DMS153 treated with DMSO at 0.1 percent for 48 hours (cell line): ENCODE measurements around the gene NFIX.

Experiments
- DNase-seq: peaks from one replicate; lab custom pipeline; 2025; ENCODE audit not compliant: unreplicated experiment; lab: John Stamatoyannopoulos, UW

Gene NFIX

GRCh38 chr19:12987190-12987589, 8.1 kb upstream of the NFIX start:
- DNase-seq, result no peak

GRCh38 chr19:12987781-12988180, 7.5 kb upstream of the NFIX start:
- no peak for DNase-seq

- DNase-seq, result no peak
Observed at GRCh38 chr19:12990431-12990830, 4.8 kb upstream of the NFIX start.

- DNase-seq, result no peak
Observed at GRCh38 chr19:12990853-12991252, 4.4 kb upstream of the NFIX start.

DNA sequence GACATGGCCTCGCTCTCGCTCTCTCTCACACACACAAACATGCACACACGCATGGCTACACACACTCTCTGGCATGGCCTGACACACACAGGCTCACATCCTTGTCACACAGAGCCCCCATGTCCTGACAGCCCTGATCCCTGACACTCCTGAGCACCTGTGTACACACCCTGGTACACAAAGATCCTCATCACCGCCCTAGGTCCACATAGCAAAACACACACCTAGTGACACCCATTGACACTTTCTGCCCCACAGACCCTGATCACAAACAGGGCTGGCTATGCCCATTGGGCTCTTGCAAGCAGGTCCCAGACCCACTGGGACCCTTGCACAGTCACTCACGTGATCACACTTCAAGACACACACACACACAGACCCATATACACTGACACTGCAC, 4.0 kb upstream of the NFIX start:
- DNase-seq, result no peak

DNA sequence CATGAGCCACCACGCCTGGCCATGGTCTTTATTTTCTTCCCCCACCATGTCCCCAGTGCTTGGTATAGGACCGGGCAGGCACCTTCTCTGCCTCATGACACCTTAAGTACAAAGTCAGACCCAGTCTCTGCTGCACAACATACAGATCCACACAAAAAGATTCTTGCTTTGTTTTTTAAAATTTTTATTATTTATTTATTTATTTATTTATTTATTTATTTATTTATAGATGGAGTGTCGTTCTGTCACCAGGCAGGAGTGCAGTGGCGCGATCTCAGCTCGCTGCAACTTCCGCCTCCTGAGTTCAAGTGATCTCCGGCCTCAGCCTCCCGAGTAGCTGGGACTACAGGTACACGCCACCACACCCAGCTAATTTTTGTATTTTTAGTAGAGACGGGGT, 2.5 kb upstream of the NFIX start:
- no peak for DNase-seq

DNA sequence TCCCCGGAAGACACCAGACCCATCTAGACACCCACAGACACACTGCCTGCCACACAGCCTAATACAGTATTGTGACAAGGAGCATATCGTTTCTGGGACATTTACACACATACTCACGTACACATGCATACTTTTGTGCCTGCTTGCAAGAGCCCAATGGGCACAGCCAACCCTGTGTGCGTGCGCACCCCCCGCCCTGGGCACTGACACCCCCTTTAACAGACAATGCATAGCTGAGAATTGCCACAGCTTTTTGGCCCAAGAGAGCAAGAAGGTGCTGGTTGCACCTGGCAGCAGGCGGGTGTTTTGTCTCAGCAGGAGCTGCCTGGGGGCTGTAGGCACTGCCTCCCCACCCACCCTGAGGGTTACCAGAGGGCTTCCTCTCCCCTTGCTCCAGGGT, 1.7 kb upstream of the NFIX start:
- DNase-seq, result no peak

DNA sequence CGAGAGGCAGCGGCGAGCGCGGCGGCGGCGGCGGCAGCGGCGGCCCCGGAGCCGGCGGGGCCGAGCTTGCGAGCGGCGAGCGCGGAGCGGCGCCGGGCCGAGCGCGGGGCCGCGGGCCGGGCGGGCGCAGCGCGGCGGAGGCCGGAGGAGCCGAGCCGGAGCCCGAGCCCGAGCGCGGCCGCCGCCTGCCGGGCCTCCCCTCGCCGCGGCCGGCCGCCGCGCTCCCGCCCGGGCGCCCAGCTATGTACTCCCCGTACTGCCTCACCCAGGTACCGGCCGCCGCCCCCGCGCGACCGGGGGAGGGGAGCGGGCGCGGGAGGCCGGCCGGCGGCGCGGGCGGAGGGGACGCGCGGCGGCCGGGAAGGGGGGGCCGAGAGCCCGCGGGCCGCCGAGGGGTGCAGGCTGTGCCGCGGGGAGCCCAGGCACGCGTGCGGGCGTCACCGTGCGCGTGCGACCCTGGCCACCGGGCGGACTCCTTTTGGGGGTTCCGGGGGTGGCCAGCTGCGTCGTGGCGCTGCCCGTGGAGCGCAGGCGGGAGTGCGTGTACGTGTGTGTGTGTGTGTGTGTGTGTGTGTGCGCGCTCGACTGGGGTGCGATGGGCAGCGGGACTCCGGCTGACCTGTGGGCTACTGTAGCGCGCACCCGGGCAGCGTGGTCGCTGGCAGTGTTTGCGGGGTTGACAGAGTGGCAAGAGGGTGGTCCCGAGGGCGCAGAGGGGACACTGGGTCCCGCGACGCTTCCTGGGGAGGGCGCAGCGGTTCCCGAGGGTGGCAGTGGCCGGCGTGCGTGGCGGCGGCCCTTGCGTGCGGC, 526 bp downstream of the NFIX start:
- no peak for DNase-seq

GRCh38 chr19:12996406-12997094, 1.3 kb downstream of the NFIX start:
- no peak for DNase-seq

DNA sequence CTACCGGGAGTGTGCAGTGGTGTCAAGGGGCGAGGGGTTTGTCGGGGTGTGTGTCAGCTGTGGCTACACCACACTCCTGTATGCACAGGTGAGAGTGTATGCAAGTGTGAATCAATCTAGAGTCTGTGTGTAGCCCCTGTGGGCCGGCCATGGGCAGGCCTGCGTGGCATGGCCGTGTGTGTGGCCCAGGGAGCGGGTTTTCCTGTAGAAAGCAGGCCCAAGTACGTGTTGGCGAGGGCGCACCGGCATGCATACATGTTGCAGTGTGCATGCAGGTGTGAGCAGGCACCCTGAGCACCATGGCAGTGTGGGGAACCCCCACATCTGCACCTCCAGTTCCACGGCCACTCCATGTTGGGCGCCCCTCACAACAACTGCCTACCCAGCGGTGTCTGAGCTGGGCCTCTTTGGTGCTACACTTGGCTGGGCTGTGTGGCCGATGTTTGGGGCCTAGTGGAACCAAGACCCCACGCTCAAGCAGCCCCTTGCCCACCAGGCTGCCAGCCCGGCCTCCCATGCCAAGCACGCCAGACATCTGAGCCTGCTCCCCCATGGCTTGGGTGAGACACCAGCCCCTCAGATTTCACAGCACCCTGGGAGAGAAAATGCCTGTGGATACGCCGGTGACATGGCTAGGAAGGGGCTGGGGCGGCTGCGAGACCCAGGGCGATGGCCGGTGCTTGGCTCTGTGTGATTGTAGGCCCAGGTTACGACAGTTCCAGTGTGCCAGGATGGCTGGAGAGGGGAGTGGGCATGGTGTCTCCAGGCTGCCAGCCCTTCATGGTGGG, 2.1 kb downstream of the NFIX start:
- DNase-seq, result no peak

- DNase-seq, result no peak
Observed at GRCh38 chr19:12997967-12998940, 3.0 kb downstream of the NFIX start.

DNA sequence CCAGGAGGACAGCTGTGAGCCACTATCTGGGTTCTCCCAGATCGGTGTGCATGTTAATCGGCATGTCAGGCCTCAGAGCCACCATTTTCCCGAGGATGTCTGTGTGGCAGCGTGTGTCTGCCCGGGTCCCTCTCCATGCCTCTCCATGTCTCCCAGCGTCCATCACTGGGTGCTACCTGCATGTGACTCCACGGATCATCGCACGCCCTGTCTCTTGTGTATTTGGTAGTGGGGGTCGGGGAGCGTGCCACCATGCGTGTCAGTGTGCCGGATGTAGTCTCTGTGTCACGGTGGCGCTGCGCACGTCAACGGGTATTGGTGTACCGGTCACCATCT, 5.9 kb downstream of the NFIX start:
- no peak for DNase-seq

- DNase-seq, result no peak
Observed at GRCh38 chr19:13001502-13002165, 6.4 kb downstream of the NFIX start.

DNA sequence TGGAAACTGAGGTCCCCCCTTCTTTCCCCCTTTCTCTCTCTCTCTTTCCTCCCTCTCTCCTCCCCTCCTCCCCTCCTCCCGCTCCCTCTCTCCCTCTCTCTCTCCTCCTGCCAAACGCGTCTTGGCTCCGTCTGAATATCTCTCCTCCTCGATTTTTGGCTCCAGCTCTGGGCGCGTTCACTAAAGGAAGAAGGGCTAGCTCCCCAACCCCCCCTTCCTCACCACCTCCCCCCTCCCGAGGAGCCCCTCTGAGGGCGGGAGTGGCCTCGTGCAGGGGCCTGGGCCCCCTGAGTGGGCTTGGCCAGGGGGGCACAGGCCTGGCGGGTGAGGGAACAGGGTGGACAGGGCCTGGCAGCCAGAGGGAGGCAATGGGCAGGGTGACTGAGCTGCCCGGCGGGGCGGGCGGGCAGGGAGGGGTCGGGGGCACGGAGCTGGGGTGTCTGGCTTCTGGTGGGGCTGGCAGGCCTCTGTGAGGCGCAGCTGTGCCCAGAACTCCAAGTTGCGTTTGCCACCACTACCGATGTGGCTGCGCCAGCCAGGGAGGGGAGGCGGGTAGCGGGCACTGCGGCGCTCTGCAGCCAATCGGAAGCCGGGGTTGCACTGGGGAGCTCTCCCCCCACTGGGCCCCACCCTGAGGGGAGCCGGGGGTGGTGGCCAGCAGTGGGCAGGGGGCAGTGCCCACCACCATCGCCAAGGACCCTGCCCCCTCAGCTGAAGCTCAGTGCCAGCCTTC, 7.1 kb downstream of the NFIX start:
- DNase-seq, result no peak

DNA sequence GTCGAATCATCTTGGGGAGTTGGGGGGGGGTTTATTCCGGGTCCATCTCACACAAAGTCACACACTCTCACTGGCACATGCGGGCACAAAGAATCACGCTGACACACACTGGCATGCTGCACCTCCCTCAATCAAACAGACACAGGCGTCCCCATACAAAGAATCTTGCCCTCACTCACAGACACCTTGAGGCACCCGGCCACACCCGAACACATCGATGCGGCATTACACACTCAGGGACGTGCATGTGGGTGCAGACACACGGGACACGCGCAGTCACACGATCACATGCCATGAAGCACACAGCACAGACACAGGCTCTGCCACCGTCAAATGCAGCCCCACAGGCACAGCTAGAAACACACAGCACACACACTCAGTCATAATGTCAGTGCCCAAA, 7.8 kb downstream of the NFIX start:
- no peak for DNase-seq

DNA sequence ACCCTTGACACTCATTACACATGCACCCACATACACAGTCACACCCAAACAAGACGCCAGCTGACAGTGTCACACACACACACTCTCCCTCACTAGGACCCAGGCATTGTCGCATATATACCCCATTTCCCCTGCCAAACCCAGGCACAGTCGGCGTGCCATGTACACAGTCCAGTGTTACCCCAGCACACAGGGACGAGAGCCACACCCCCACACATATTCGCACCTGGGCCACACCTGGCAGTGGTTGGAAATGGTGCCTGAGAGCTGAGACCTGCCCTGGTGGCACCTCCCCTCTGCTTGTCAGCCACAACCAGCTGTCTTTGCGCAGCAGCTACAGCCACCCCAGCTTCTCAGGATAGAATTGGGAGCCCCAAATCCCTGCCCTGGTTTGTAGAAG, 9.0 kb downstream of the NFIX start:
- no peak for DNase-seq

GRCh38 chr19:13005253-13005652, 10.0 kb downstream of the NFIX start:
- DNase-seq, result no peak

DNA sequence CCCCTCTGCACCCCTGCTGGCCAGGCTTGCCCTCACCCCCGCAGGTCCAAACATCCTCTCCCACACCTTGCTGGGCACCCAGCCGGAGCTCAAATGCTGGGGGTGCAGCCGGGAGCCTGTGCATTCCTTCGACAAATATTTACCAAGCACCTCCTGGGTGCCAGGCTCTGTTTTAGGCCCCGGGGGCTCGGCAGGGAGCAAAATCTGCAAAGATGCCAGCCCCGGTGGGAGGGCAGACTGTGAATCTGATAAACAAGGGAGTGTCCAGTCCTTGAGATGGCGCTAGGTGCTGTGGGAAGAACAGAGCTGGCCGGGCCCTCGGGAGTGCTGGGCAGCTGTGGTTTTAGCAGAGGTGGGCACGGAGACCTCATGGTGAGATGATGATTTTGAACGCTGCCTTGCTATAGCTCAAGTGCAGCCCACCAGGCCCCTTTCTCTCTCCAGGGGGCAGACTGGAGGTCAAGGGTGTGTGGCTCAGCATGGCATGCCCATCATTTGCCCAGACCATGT, 10.6 kb downstream of the NFIX start:
- no peak for DNase-seq
